NCI-H82 treated with DMSO at 0.1 percent for 48 hours (cell line): ENCODE results near the gene OLFML1.

Experiments
- DNase-seq: peaks from one replicate; lab custom pipeline; 2025; ENCODE audit not compliant: unreplicated experiment; lab: John Stamatoyannopoulos, UW

Gene OLFML1

DNA sequence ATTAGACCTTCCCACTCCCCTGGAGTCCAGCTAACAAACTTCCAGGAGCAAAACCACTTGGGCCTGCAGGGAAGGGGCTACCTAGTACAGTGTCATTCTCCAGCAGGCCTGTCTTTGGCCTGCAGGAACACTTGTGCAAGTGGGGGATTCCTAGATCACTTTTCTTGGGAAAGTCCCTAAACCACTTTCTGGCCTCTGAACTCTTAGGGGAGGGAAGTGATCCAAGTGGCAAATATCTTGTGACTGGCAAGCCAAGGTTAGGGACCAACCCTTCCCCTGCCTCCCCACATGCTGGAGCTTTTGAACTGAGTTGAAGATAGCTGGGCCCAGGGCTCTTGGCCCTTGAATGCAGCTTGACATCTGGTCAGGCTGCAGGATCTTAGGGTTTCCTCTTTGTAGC, 45.7 kb downstream of the OLFML1 start:
- no peak for DNase-seq

DNA sequence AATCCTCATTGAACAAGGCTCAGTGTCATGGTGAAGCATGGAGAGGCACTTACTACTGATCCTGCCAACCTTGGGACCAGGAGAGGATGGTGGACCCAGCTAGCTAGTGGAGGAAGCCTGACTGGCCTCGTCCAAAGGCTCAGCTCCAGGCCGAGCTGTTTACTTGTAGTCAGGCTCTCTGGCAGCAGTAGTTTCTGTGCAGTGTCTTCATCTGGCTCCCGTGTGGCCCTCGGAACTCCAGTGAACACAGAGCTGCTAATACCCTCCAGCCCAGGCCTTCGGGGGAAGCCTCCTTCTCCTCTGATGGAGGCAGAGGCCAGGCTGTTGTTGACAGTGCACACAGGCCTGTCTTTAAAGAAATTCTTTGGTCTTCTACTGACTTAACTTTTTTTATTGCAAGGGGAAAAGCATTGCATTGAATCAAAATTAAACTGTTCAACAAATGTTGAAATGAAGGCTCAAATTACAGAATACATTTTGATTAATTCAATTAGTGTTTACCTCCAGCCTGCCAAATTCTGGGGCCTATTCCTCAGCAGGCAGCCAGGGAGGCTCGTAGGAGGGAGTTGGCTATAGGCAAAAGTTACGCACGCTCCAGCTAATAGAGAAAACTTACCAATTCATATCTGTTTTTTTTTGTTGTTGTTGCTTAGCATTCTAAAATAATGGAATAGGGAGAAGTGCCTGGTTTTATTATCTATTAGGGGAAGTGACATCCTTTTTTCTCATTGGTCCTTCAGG, 47.3 kb downstream of the OLFML1 start:
- no peak for DNase-seq

DNA sequence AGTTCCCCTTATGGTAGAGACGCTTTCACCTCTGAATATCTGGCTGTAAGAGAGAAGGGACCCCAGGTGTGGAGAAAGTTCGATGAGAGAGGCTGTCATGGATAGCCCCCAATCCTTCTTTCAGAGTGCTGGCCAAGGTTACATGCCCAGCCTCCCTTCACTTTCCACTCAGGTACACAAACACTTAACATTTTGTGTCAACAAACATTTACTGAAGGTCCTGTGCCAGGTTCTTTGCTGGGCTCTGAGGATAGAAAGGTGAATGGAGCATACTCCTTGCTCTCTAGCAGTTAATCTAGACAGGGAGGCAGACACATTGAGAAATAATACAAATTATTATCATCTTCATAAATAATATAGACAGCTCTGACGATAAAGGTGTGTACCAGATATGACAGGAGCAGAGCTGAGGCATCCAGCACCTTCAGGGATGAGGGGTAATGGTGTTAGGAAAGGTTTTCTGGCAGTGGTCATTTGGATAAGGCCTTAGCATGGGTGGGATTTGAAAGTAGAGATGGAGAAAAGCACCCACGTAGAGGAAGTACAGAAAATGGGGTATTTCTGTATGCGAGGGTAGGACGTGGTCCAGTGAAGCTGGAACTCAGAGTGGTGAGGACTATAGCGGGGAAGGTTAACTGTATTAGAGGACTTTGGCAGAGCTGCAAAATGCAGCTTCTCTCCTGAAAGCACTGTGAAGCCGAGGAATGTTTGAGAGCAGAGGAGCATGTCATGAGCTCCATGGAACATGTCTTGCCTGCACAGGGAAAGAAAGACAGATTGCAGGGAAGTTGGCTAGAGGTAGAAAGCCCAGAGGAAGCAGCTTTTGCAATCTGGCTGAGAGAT, 48.1 kb downstream of the OLFML1 start:
- no peak for DNase-seq

DNA sequence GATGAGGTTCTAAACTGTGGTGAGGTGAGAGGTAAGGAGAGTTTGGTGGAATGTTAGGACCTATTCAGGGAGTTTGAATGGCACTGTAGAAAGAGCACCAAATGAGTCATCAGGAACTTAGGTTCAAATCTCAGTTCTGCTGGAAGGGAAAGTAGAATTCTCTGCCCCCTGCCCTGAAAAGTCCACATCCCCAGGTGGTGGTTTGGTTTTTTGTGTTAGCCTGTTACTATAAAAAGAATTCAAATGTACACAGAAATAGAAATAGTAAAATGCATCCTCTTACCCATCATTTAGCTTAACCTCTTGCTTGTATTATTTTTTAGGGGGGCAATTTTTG, 48.7 kb downstream of the OLFML1 start:
- DNase-seq, result no peak

DNA sequence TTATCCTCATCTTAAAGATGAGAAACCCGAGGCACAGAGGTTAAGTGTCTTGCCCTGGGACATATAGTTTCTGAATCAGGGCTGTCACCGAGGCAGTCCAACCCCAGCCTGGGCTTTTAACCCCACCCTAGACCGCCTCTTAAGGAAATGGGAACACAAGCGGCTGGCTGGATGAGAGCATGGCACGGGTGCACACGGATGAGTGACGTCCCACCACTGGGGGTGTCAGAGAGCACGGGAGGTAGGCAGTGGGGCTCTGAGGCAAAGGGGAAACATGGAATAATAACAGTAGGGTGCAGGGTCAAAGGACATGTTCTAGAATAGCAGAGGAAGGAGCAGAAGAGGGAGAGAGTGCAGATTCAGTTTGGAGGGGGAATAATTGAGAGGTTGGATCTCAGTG, 50.8 kb downstream of the OLFML1 start:
- no peak for DNase-seq

DNA sequence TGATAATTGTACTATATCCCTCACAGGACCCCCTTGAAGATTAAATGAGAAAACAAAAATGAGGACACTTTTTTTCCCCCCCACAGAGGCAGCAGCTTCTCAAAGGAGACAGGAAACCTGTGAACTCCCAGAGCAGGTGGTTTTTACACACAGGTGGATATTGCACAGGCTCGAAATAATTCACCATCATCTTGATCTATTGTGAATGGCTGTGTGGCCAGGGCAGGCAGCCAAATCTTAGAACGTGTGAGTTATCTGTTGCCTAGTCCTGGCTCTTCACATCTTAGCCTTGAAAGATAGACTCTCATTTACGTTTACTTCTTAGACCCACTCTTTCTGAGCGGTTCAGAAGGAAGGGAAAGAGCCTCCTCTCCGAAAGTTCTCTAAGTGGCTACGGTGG, 52.0 kb downstream of the OLFML1 start:
- DNase-seq, result no peak

DNA sequence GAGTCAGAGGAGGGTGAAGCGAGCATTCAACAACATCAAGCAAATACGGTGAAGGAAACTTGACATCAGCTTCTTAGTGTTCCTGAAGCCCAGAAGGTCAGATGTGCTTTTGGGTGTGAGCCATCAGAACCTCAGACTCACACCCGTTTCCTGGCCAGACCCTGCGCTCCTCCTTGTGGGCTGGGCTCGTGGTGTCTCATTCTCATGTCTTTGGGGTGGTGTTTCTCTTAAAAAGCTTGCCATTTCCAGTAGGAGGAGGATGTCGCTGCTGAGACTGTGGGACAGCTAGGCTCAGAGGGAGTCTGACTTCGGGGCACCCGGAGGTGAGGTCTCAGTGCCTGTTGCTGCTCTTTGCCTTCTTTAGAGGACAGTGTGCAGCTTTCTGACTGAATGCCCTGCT, 52.7 kb downstream of the OLFML1 start:
- no peak for DNase-seq

DNA sequence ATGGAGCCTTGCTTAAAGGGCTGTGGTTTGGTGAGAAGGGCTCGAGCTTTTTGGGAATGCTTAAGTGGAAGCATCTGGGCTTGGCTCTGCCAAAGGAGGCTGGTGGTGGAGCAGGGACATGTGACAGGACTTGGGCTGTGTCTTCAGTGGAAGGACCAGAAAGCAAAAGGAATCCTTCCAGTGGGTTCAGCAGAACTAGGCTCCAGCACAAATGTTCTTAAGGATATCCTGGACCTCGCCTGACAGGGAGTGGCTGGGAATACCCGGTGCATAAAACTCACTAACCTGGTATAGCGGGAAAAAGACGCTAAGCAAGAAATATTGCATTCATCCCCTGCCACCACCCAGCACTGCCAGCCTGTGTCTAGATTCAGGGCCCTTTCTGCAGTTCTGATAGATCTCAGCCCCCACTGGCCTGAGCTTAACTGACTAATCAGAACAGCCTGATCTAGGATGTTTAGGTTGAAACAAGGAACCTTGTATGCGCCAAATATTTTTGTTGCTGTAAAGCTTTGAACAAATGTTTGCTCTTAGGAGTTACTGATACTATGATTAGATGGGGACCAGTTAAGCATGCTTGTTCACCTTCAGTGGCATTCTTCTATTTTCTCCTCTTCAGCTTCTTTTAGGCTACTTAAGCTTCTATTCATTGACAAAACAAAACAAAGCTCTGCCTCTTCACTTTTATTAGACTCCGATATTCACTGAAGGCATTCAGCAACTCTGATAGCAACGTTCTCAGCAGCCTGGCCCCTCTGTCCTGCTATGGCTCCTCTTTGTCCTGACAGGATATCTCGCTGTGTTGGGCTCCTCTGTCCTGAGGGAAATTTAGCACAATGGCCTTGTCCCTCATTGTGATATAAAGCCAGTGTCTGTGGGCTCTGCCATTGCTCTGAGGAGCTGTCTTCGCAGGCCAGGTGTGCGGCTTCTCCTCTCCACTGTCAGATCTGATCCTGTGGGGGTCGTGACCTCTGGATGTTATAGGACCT, 53.5 kb downstream of the OLFML1 start:
- no peak for DNase-seq

DNA sequence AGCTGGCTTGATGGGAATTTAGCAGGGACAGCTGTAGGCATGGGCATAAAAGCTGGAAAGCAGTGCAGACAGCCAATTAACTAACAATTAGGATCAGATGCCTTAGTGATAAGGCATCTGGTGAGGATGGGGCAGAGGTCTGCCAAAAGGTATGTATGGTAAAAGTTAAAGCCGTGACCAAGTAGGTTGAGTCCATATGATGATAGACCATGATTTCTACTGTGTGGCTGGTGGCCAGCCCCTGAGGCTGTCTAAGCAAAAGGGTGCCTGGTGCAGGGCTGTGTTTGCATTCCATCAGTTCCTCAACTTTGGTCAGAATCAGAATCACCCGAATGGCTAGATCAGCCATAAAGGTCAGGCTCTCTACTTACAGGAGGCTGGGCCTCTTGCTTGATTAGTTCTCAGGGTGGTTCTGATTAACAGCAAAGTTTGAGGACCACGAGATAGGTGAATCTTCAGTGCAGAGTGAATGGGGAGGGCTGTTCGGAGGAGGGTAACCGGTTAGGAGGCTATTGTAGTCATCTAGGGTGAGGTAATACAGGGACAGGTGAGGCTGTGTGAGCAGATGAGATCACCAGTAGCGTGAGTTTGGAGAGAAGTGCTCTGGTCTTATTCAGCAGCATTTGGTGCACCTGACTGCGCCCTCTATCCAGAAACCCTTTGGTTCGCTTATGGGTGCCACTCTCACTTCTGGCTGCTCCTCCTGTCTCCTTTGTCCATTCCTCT, 55.7 kb downstream of the OLFML1 start:
- no peak for DNase-seq

DNA sequence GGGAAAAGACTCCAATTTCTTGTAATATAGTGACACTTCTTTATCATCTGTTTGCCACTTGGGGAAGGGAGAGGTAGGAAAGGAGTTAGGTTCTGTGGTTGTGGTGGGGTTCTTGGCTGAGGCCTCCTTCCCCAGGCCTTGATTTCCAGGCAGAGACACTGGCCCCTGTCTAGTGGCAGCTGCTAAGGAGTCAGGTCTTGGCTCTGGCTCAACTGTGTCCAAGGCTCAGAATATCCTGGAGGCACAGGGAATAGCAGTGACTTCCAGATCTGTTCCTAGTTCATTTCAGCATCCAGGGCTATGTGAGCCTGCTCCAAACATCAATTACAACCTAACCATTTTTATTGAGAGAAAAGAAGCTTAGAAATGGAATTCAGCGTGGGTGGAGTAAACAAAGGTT, 58.0 kb downstream of the OLFML1 start:
- DNase-seq, result no peak

DNA sequence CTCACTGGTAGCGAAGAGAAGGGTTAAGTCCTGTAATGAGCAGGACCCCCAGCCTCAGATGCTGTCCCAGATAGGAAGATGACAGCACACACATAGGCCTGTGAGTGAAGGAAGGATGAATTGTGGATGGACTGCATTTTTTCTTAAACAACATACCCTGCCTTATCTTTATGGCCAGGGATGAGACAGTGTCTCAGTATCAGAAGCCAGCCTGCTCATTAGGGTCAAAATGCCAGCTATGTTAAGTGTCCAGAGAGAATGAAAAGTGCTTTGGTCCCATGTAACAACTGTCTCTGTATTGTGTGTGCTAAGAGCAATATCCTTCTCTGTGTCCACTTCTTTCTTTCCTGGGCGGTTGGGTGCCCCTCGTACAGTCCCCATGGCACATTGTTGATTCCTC, 58.7 kb downstream of the OLFML1 start:
- DNase-seq, result no peak

DNA sequence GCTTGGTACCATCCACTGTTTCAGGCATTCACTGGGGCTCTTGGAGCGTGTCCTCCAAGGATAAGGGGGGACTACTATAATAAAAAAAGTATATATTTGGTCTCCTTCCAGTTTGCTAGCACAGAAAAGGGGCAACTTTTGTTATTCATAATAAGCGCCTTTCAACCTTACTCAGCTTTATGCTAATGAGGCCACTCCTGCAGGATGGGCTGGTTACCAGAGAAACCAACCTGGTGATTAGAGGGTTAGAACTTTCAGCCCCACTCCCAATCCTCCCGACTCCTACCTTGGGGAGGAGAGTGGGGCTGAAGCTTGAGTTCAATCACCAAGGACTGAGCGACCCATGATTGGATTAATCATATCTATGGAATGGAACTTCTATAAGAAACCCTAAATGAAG, 60.3 kb downstream of the OLFML1 start:
- no peak for DNase-seq

DNA sequence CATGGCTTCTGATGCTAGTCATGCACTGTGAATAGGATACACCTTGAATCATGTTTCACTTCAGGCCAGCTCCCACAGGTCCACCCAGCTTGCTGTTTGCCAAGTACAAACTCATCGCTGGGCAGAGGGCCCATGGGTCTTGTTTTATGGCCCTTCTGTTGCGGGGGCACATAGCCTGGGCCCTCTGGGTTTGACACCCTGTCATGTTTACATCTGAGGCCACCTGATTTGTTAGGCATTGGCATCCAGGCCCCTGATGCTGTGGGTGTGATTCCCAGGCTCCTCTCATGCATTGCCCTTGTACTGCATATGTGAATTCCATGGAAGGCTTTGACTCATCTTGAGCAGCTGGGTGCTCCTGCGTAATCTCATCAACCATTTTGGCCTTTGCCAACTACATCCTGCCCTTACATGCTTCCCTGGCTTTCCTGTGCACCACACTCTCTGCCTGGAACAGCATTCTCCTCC, 61.1 kb downstream of the OLFML1 start:
- no peak for DNase-seq

DNA sequence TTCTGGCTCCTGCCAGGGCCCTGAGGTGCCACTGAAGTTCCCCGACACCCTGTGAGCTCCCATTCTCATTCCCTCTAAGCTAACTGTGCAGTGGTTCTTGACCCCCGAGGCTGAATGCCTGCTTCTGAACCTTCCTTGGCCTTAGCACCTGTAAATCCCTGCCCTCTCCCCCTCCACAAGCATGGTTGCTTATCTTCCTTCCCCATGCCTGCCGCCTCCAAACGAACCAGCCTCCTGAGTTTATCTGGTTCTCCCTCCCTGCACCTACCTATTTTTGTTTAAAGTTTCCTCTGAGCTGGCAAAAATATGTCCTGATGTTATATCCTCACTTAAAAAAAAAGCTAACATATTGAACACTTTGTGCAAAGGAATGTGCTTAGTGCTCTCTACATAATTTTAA, 62.4 kb downstream of the OLFML1 start:
- DNase-seq, result no peak

DNA sequence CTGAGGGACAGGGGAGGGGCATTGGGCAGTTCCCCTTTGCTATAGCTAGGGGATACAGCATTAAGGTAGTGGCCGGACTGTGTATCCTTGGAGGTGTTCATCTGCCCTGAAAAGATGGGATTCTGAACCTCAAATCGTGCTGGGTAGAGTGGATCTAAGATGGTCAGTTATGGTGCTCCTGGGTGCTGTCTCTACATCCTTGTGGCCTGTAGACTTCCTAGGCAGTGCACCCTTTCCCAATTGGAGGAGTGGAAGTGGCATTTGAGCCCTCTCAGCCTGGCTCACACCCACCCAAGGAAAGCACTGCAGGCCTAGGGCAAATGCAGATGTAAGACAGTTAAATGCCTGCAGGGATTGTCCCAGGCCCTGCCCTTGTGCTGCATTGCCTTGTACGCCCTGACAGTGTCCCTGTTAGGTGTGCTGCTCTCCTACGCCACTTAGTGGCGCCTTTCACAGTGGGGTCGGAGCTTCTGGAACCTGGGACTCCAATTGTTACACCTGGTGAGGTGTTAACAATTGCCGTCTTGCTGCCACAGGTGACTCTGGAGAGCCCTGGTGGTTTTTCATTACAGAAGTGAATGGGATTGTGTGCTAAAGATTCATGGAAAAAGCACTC, 63.5 kb downstream of the OLFML1 start:
- DNase-seq, result peak; percentile 13

DNA sequence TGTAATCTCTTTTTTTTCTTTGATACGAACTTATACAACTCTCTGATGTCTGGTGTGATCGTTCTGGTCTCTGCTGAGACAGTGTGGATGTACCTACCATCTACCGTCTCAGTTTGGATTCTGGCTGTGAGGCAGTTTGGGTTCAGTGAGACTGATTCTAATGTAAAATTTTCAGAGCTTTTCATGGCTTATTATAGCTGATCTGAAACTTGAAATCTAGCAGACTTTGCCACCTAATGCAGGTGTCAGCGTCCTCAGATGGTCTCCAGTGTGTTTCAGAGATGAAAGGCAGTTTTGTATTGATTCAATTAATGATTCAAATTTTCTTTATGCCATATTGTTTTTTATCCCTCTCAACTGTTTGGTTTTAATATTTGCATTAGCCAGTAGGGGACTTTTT, 64.4 kb downstream of the OLFML1 start:
- DNase-seq, result no peak

DNA sequence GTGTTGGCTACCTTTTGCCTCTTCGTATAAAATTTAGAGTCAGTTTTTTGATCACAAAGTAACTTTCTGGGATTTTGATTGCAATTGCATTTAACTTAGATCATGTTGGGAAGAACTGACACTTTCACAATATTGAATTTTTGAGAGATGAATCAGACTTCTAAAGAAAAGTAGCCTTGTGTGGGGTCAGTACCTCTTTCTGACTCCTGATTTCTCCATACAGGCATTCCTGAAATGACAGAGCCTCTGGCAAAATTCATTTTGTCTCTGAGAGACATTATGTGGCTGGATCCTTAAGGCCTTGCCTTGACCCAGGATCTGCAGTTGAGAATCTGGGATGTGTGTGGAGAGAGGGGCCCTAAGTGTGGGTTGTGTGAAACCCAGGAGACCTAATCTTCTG, 66.3 kb downstream of the OLFML1 start:
- DNase-seq, result no peak

DNA sequence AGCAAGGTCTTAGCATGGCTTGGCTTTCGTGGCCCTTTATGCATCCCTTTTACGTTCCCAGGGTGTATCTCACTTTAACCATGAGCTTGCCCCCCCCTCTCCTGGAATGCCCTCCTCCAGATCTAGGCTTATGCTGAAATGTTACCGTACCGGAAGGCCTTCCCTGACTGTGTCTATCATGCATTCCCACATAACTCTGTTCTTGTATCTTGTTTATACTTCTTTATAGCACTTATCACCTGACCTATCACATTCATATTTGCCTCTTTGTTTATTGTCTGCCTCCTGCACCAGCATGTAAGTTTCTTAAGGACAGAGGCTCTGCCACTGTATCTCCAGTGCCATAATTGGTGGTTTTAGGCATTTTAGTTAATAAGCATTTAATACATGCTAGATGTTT, 67.4 kb downstream of the OLFML1 start:
- no peak for DNase-seq

DNA sequence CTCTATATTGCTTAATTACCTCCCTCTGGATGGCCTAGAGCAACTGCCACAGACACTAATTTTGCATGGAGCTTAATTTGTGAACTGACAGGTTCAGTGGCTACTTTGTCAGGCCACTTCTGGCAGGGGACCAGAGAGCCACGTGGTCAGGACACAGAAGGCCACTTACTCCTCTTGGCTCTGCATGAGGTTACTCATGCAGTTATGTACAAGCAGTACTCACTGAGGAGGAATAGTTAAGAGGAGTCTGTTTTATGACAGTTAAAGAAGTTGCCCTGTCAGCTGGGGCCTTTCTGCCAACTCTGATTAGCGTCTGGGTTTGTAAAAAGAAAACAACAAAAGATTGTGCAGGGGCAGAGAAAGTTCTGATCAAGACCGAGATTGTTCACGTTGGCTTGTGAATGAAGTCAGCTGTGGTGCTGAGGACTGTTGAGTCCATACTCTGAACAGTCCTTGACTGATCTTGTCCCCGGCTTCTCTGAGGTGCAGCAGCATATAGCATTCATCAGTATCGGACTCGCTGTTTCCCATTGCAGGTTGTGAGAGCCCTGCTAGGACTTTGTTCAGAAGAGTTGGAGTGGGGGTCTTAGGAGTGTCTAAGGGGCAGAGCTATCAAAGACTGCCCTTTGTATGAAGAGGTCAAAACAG, 69.9 kb downstream of the OLFML1 start:
- DNase-seq, result no peak

DNA sequence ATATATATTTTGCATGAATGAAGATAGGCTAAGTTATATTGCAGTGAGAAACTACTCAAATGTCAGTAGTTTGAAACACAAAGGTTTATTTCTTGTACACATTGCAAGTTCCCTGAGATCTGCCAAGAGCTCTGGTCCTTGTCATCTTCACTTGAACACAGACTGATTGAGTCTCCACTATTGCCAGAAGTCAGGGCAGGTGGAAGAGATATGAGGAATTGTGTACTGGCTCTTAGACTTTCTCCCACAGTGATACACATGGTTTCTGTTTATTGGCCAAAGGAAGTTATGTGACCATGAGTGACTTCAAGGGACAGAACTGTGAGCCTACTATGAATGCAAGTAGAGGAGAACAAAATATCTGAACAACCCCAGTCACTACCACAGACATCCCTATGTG, 72.7 kb downstream of the OLFML1 start:
- DNase-seq, result no peak
